Breast epithelium (tissue), 3 donors: ENCODE measurements around the gene KIF12.

ENCODE experiments used
- CTCF ChIP-seq, 3 donors: fragments of 450-650 bp; IDR thresholded peaks; one replicate each; pipeline ENCODE4 v1.5.1; 2016 to 2017; ENCODE audit warnings: antibody characterized with exemption in 3 of 3, mild to moderate bottlenecking in 3 of 3, moderate library complexity in 3 of 3
- POLR2AphosphoS5 ChIP-seq, 3 donors: sonication (generic); formaldehyde crosslinking; IDR thresholded peaks; one replicate each; pipeline ENCODE4 v1.6.1; 2017; ENCODE audit warnings: antibody characterized with exemption in 3 of 3

GRCh38 chr9:114061292-114061691 lies 37.8 kb downstream of the KIF12 start:
- TF ChIP-seq POLR2AphosphoS5 (IDR thresholded peaks at IDR 0.05) (no peak), CTCF (IDR thresholded peaks at IDR 0.05) (no peak)
